ENCODE results near the gene SKIL.

DNA sequence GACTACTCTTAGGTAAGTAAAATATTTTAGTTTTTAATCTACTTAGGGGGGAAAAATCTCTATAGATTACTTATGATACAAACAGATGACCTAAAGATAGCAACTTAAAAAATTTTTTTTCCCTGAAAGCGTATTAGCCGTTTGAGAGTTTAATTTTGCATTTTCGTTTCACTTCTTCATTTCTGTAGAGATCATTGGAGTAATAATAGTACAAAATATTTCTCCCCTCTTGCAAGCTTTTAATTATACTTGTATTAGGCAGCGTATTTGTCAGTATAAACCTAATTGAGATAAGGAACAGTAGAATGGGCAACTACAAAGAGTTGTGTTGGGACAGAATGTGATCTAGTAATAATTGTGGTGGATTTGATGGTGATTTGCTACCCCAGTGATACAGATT is 10.3 kb downstream of the SKIL start:
- TF ChIP-seq CTCF (IDR thresholded peaks at IDR 0.05) (no peak), ZFX (IDR thresholded peaks at IDR 0.05; ENCODE audit: borderline replicate concordance) (no peak)
